ENCODE data around the gene MPZL3.

MPZL3 gene, protein sequence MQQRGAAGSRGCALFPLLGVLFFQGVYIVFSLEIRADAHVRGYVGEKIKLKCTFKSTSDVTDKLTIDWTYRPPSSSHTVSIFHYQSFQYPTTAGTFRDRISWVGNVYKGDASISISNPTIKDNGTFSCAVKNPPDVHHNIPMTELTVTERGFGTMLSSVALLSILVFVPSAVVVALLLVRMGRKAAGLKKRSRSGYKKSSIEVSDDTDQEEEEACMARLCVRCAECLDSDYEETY

DNA sequence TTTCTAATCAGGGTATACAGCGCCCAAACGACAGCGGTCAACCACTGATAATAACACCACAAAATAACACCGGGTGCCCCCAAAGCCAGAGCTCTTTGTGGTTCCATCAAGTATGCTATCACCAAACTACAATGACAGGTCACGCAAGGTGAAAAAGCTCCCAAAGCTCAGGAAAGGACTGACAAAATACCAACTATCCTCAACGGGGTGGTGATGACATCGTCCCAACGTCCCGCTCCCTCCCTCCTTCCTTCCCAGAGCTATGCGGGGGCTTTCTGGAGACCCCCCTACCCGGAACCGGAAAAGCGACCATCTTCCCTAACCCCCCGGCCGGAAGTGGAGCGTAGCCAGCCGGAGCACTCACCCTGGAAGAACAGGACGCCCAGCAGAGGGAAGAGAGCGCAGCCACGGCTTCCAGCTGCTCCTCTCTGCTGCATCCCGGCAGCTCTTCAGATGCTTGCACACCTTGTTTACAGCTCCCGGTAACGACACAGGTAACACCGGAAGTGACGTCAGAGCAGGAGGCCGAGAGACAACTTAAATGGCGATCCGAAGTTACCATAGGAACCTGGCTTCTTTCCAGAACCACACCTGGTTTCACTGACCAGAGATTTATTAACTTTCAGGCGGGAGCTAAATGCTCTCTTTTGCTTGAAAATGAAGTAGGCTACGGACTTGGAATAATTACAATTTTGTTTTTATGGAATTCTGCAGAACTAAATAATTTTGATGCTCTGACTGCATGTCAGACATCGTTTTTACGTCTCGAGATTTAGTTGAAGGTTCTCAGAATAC is at the start of gene MPZL3:
MPZL3 (minus strand) TSS at position 508 of the 795 bp plus-strand sequence; CDS start at position 437, 71 bp downstream.
- TF ChIP-seq, protein P1, sequence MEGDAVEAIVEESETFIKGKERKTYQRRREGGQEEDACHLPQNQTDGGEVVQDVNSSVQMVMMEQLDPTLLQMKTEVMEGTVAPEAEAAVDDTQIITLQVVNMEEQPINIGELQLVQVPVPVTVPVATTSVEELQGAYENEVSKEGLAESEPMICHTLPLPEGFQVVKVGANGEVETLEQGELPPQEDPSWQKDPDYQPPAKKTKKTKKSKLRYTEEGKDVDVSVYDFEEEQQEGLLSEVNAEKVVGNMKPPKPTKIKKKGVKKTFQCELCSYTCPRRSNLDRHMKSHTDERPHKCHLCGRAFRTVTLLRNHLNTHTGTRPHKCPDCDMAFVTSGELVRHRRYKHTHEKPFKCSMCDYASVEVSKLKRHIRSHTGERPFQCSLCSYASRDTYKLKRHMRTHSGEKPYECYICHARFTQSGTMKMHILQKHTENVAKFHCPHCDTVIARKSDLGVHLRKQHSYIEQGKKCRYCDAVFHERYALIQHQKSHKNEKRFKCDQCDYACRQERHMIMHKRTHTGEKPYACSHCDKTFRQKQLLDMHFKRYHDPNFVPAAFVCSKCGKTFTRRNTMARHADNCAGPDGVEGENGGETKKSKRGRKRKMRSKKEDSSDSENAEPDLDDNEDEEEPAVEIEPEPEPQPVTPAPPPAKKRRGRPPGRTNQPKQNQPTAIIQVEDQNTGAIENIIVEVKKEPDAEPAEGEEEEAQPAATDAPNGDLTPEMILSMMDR (IDR thresholded peaks at IDR 0.05; ENCODE audit: borderline replicate concordance, insufficient read depth, low read depth, low read length) = no peak
- peak within 1 kb of the TSS; percentile 81 for H3K4me3 ChIP-seq (ENCODE audit: low read depth, low read length)

DNA sequence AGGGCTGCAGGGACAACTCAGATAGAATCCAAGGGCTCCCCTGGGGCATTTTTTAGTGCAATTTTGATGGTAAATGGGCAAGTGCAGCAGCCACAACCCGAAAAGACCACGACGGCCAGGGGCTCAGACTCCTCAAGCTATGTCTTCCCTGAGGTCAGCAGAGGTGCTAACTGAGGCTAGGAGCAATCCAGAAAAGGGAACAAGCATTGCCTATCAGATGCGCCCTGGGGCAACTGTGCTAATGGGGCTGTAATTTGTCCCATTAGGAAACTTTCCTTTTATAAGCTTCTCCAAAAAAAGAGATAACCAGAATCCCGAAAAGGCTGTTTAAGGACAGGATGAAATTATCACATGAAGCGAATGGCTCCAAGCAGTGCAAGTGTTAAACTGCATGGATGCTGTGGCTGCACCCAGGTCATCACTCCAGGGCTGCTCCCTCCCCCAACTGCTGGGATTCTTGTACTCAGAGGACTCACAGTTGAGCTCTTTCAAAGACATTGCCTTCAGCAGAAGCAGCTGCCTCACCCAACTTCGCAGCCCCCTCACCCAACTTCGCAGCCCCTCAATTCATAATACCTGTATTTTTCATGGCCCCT is 49.5 kb upstream of the MPZL3 start:
- TF ChIP-seq, protein P1 (IDR thresholded peaks at IDR 0.05; ENCODE audit: borderline replicate concordance, insufficient read depth, low read depth, low read length) = no peak
- no peak overlapping the region for H3K4me3 ChIP-seq (ENCODE audit: low read depth, low read length)

DNA sequence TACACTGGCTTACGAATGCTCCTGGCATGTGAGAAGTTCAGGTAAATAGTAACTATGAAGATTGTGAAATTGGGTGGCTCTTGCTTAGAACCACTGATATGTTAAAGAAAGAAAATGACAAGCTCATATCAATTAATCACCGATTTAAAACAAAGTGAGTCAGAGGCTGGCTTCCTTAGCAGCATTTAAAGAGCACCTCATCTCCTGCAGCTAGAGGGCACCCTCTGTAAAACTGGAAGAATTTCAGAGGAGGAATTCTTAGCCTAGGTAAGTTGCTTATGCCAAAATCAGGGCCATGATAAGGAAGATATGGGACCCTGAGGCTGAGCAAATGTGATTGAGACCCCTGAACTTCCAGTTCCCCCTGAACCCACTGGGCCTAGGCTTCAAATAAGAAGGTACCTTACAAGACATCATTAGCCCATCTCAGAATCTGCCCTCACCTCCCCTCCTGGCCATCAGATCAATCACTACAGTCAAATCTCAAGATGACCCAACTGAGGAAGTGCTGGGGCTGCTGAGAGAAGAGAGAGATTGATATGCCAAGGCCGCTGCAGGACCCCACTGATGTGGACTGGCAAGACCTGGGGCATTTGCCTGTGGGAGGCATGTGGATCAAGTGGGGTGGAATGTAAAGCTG is 43.8 kb upstream of the MPZL3 start:
- H3K4me3 ChIP-seq (ENCODE audit: low read depth, low read length) = no peak overlapping the region

DNA sequence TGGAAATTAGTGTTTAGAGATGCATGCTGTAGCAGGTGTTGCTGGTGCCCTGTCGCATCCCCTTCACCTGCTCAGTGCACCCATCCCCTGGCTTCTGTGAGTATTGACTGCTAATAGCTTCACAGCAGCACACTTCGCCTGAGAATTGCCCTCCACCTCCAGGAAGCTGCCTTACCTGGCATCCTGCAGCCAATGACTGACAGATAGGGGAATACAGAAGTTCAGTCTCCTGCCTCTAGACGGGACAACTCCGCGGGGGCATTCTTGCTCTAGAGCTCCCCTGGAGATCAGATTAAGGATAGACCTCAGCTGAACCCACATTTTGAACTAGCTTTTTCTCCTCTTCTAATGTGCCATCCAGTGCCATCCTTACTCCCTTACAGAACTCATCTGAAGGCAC is 43.0 kb upstream of the MPZL3 start:
- H3K4me3 ChIP-seq (ENCODE audit: low read depth, low read length) = no peak overlapping the region
- TF ChIP-seq, protein P1 (IDR thresholded peaks at IDR 0.05; ENCODE audit: borderline replicate concordance, insufficient read depth, low read depth, low read length) = no peak

More for the DNA sequence above, 43.8 kb upstream of the MPZL3 start:
- TF ChIP-seq, protein P1 (IDR thresholded peaks at IDR 0.05; ENCODE audit: borderline replicate concordance, insufficient read depth, low read depth, low read length) = peak; percentile 35; the same call in 1 of the 2 replicates

DNA sequence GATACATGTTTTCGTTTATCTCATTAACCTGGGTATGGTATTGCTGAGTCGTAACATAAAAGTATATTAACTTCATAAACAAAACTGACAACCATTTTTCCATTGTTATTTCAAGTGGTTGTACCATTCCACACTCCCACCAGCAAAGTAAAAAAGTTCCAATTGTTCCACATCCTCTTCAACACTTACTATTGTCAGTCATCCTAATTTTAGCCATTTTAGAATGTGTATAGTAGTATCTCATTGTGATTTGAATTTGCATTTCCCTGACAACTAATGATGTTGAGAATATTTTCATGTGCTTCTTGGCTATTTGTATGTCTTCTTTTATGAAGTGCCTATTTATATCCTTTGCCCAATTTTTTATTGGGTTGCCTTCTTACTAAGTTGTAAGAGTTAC is 41.9 kb upstream of the MPZL3 start:
- H3K4me3 ChIP-seq (ENCODE audit: low read depth, low read length) = no peak overlapping the region
- TF ChIP-seq, protein P1 (IDR thresholded peaks at IDR 0.05; ENCODE audit: borderline replicate concordance, insufficient read depth, low read depth, low read length) = no peak

DNA sequence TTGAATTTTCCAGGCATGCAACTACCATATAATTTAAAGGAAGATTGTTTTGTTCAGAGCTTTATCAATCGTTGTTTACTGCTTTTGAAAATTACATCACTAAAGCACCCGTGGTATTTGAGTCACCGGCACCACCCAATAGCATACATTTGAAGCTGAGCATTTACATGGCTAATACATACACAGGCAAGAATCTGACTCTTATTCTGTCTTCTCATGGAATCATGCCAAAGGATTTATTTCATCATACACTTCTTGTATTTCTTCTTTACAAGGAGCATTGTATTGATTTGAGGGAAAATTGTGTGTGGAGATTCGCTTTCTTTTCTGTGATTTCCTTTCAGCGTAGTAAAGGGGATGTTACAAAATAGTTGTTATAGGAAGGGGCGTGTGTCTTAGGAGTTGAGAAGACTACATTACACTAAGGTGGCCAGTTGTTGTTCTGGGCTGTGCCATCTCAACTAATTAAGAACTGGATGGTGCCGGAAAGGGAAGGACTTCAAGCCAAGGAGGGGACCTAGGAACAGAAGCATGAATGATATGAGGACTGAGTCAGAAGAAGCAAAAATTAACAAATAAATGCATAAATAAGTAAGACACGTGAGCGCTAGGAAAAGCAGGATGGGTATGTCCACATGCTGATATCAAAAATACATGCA is 39.4 kb upstream of the MPZL3 start:
- H3K4me3 ChIP-seq (ENCODE audit: low read depth, low read length) = no peak overlapping the region
- TF ChIP-seq, protein P1 (IDR thresholded peaks at IDR 0.05; ENCODE audit: borderline replicate concordance, insufficient read depth, low read depth, low read length) = no peak
